Midbrain (tissue), 1 donor: ENCODE data around the gene FAM222A.
"Not testable (repeated sequence)": the region's sequence is repeated elsewhere in the genome, so short reads cannot be mapped to it uniquely, and the experiment has no call there.

Source experiments
- DNase-seq: peaks from one replicate; lab custom pipeline; 2025; lab: John Stamatoyannopoulos, UW

FAM222A gene

DNA sequence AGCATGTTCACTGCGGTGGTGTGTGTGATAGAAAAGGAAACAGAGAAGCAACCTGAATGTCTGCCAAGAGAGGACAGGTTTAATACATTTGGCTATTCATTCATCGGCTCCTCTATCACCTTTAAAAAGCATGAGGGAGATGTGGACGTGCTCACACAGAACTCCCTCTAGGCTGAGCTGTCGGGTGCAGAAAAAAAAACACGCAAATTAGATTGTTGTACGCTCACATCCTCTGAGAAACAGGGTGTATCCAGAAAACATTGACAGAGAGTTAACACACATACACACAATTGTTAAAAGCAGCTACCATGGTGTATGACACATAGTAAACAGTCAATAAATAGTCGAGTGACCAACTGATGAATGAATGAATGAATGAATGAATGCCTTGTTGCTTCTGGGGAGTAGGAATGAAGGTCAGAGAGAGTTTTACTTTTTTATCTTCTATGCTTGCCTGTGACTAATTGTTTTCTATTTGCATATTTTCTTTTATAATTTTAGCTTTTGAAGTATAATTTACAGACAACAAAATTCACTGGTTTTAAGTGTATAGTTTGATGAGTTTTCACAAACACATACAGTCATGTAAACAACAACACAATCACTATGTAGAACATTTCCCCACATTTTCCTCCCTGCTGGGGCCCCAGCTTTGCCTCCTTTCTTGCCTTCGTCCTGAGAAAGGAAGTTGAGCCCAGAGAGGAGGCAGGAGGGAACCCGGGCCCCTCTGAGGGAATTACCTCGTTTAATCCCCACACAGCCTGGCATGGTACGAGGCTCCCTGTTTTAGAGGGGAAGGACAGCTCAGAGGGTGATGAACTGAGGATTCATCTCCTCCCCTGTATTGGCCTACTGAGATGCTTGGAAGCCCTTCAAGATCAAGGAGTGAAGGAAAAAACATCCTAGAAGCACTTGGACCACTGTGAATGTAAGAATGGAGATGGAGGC is 19.7 kb upstream of the FAM222A start:
- no peak for DNase-seq

DNA sequence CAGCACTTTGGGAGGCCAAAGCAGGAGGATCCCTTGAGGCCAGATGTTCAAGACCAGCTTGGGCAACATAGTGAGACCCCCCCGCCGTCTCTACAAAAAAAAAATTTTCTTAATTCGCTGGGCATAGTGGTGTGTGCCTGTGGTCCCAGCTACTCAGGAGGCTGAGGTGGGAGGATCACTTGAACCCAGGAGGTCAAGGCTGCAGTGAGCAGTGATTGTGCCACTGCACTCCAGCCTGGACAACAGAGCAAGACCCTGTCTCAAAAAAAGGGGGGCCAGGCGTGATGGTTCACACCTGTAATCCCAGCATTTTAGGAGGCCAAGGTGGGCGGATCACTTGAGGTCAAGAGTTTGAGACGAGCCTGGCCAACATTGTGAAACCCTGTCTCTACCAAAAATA is 19.0 kb upstream of the FAM222A start:
- DNase-seq: not testable (repeated sequence)

- no peak for DNase-seq
Measured at GRCh38 chr12:109695416-109695815, 18.2 kb upstream of the FAM222A start.

GRCh38 chr12:109695961-109696461 is 17.6 kb upstream of the FAM222A start:
- no peak for DNase-seq

GRCh38 chr12:109696485-109697269 is 16.9 kb upstream of the FAM222A start:
- no peak for DNase-seq

GRCh38 chr12:109697270-109697553 is 16.4 kb upstream of the FAM222A start:
- DNase-seq: no peak

DNA sequence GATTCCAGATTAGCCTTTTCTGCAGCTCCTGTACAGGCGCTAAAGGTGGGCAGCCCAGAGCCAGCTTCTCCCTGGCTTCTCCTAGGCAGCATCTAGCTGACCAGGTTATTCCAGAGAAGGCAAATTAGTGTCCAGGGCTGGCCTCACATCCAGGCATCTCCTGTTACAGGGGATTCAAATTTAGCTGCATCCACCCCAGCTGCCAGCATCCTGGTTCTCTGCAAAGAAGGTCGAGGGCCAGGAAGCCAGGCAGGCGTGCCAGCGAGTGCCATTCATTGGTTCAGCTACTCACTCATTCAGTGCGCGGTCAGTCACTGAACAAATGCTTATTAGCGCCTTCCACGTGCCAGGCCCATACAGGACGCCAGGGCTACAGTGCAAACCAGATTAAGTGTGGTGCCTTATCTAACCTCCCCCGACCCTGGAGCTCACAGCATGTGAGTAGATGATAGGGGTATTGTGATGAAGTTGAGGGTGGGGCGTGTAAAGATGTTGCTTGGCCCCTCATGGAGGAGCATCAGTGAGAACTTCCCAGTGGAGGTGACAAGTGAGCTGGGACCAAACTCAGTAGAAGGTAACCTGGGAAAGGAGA is 15.7 kb upstream of the FAM222A start:
- no peak for DNase-seq

DNA sequence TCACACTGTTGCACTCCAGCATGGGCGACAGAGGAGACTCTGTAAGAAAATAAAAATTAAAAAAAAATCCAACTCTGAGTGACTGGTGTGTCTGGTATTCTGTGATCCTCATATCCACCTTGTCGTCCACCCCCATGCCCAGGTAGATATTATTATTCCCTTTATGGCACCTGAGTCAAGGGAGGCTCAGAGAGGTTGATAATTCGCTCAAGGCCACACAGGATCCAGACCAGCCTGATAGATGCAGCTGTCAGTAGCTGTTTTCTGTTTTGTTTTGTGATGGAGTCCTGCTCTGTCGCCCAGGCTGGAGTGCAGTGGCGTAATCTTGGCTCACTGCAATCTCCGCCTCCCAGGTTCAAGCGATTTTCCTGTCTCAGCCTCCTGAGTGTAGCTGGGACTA is 14.8 kb upstream of the FAM222A start:
- DNase-seq: no peak

- no peak for DNase-seq
Measured at GRCh38 chr12:109701064-109701463, 12.6 kb upstream of the FAM222A start.

- DNase-seq: no peak
Measured at GRCh38 chr12:109702111-109702841, 11.3 kb upstream of the FAM222A start.

- no peak for DNase-seq
Measured at GRCh38 chr12:109703684-109704083, 9.9 kb upstream of the FAM222A start.

- no peak for DNase-seq
Measured at GRCh38 chr12:109704371-109705098, 9.1 kb upstream of the FAM222A start.

GRCh38 chr12:109705291-109705690 is 8.3 kb upstream of the FAM222A start:
- no peak for DNase-seq

- DNase-seq: no peak
Measured at GRCh38 chr12:109706398-109706746, 7.3 kb upstream of the FAM222A start.

DNA sequence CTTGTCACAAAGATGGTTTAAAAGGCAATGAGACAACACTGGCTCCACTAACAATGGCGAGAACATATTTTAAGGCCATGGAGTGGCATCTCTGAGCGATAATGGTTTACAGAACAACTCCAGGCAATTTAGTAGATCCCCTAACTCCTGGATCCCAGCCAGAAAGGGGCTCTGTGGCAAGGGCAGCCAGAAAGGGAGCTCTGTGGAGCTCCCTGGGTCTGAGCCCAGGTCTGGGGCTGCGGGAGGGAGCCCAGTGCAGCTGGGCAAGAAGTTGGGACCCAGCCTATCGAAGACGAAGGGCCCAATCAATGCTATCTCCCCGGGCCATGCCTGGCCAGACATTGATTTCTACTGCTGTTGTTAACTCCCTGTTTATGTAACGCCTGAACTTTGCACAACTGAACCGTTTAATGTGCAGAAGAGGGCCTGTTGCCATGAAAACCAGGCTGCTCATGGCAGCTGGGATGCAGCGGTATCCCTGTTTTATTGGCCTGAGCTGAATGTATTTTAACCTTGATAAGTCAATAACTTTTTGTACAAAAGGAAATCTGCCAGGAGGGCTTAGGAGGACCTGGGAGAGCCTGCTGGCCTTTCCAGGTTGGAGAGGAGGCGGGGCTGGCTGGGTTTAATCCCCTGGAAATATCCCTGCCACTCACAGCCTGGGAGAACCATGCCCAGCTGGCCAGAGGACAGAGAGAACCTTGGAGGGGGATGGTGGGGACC is 6.7 kb upstream of the FAM222A start:
- peak; percentile 12 for DNase-seq

DNA sequence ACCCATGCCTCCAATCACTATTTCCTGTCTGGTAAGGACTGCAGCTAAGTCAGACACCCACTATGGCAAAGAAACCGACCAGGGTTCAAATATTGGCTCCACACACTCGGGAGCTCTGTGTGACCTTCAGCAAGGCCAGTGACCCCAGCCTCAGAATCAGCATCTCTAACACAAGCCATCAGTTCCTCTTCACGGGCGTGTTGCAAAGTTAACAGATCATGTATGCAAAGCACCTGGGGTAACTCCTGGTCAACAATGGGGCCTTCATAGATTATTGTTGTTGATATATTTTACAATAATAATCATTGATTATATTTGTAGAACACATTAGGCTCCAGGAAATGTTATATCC is 6.2 kb upstream of the FAM222A start:
- DNase-seq: no peak

DNA sequence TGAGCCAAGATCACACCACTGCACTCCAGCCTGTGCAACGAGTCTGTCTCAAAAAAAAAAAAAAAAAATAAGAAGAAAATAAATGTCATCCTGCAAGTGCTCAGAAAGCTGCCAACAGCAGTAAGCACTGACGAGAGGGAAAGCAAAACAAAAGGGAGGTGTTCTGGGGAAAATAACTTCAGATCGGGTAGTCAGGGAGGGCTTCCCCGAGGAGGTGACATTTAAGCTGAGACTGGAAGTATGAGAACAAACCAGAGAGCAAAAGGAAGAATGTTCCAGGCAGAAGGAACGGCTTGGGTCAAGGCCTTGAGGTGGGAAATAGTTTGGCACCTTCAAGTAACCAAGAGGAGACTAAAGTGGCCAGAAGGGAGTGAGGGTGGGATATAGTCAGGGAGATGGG is 4.7 kb upstream of the FAM222A start:
- no peak for DNase-seq

DNA sequence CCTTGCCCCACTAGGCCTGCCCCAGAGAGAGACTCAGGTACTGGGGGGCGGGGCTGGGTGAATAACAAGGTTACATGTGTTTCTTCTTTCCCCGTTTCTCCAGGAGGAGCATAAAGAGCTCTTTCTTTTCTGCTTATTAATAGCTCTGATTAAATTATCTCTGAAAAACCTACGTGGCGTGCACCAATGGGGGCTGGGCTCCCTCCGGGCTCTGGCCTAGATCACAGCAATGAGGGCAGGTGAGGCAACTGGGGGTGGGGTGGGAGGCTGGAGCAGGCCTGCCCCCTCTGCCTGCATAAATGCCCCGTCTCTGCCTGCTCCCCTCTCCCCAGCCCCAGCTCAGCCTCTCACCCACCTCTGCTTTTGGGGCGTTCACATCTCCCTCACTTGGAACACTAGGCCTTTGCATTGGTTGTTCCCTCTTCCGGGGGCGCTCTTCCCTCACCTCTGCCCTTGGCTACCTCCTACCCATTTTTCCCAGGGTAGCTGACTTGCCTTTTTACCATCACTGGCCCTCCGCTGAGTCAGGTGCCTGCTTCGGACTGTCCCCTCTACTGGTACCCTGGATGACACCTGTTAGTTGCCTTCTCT is 4.1 kb upstream of the FAM222A start:
- DNase-seq: no peak

DNA sequence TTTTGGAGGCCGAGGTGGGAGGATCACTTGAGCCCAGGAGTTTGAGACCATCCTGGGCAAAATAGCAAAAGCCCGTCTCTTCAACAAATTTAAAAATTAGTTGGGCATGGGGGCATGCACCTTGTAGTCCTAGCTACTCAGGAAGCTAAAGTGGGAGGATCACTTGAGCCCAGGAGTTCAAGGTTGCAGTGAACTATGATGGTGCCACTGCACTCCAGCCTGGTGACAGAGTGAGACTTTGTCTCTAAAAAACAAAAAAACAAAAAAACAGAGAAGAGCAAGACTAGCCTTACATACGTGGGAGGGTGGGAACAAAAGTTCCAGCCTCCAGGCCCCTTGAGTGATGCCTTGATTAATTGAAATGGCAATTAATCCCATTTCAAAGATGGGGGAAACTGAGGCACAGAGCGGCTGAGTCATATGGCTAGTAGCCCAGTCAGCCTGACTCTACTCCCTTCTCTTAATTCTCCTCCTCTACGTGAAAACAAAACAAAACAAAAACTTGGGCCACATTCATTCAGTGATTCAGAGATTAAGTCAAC is 3.3 kb upstream of the FAM222A start:
- no peak for DNase-seq
